A549 treated with Mapracorat at 1 μM for 4 hours (cell line): ENCODE results near the gene TRIM24. TPM values are rescaled to one million over a fixed set of nuclear protein-coding genes. Genes with fewer than 3 reads are reported as not detected.

ENCODE experiments used
- total RNA-seq: library from RNA; stranded (reverse); fragments of 200-300 nt; extraction: Qiagen RNA extraction; gene quantifications from 5 replicates; pipeline ENCODE4 v1.2.3, GENCODE V29; 2022

Gene TRIM24
- total RNA-seq = 7.2 to 7.7 TPM (median 7.3 TPM) in 5 replicates

GRCh38 chr7:138460176-138460648 is at the start of gene TRIM24:
Gene TRIM24 (plus strand): TSS chr7:138460259. CDS start chr7:138460549, 290 bp downstream.

Other genes starting within 250 kb of the TRIM24 start
- gene SVOPL, start 241.1 kb downstream of the TRIM24 start, total RNA-seq = not detected in 5 replicates